ENCODE data around the gene KANSL1.

KANSL1 gene

DNA sequence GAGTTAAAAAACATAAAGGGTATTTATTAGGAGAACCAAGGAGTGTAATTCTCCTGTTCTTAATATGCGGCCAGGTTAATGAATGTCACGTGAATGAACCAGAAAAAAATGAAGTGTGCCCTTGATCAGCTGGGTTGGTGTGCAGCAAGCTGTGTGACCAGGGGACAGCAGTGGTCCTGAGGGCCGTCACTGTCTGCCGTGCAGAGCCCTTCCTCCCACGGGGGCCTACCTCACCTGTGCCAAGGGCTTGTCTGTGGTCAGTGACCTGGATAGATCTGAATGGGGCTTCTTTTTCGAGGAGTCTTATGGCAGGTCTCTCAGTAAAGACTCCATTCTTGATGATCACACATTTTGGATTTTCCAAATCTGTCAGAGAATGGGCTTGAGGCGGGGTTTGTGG lies 211.9 kb downstream of the KANSL1 start:
- no peaks in the 10 kb centered on the region for H3K9me2 ChIP-seq (replicated peaks; ENCODE audit: control insufficient read depth, low read length)
- H3K4me3 ChIP-seq (ENCODE audit: low read length), result no peak overlapping the region
- no peaks in the 10 kb centered on the region for H3K9me3 ChIP-seq (ENCODE audit: control insufficient read depth, insufficient read depth, low read length)
- H3K27ac ChIP-seq (ENCODE audit: low read depth, low read length), result no peak overlapping the region
- no peak overlapping the region for H3K4me2 ChIP-seq (ENCODE audit: low read length)
- H3K36me3 ChIP-seq (ENCODE audit: control insufficient read depth, low read length), result no peaks in the 10 kb centered on the region
- H3K27me3 ChIP-seq (ENCODE audit: control insufficient read depth, low read length), result no peaks in the 10 kb centered on the region; the same call in 1 of the 2 replicates
- no peak for TF ChIP-seq EZH2phosphoT487 (IDR thresholded peaks at IDR 0.05; ENCODE audit: borderline replicate concordance, low read length)
- TF ChIP-seq, protein P1, sequence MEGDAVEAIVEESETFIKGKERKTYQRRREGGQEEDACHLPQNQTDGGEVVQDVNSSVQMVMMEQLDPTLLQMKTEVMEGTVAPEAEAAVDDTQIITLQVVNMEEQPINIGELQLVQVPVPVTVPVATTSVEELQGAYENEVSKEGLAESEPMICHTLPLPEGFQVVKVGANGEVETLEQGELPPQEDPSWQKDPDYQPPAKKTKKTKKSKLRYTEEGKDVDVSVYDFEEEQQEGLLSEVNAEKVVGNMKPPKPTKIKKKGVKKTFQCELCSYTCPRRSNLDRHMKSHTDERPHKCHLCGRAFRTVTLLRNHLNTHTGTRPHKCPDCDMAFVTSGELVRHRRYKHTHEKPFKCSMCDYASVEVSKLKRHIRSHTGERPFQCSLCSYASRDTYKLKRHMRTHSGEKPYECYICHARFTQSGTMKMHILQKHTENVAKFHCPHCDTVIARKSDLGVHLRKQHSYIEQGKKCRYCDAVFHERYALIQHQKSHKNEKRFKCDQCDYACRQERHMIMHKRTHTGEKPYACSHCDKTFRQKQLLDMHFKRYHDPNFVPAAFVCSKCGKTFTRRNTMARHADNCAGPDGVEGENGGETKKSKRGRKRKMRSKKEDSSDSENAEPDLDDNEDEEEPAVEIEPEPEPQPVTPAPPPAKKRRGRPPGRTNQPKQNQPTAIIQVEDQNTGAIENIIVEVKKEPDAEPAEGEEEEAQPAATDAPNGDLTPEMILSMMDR (IDR thresholded peaks at IDR 0.05; ENCODE audit: low read depth, low read length, poor library complexity, severe bottlenecking), result no peak
- H3F3A ChIP-seq (ENCODE audit: control insufficient read depth, insufficient read depth), result no peaks in the 10 kb centered on the region
- no peaks in the 10 kb centered on the region for H3K79me2 ChIP-seq (ENCODE audit: control insufficient read depth, low read length)
- no peaks in the 10 kb centered on the region for H4K20me1 ChIP-seq (ENCODE audit: control insufficient read depth, insufficient read depth, low read depth, low read length)
- no peaks in the 10 kb centered on the region for H3K4me1 ChIP-seq (ENCODE audit: control insufficient read depth, low read length)

DNA sequence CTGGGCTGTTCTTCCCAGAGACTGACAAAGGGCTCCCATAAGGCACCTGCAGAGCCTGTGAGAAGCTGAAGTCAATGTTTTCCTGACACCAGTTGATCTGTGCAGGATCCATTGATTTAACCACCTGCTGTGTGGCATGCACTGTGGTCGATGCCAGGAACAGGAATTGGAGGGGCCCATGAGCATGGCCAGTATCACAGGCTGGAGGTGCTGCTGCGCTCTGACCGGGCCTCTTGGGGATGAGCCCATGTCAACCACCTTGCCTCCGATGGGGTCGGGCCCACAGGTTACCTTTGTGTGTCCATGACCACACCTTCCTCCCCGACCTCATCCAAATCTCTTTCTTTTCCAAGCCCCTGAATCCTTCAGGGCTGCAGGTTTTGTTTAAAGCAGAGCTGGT lies 212.4 kb downstream of the KANSL1 start:
- no peaks in the 10 kb centered on the region; the same call in 1 of the 2 replicates for H3K4me1 ChIP-seq (ENCODE audit: control insufficient read depth, low read length)
- H3K4me2 ChIP-seq (ENCODE audit: low read length), result no peak overlapping the region
- H3K27ac ChIP-seq (ENCODE audit: low read depth, low read length), result no peak overlapping the region
- no peaks in the 10 kb centered on the region for H3F3A ChIP-seq (ENCODE audit: control insufficient read depth, insufficient read depth)
- no peak overlapping the region for H3K4me3 ChIP-seq (ENCODE audit: low read length)
- no peaks in the 10 kb centered on the region for H3K9me3 ChIP-seq (ENCODE audit: control insufficient read depth, insufficient read depth, low read length)
- no peaks in the 10 kb centered on the region; the same call in 1 of the 2 replicates for H3K27me3 ChIP-seq (ENCODE audit: control insufficient read depth, low read length)
- H3K79me2 ChIP-seq (ENCODE audit: control insufficient read depth, low read length), result no peaks in the 10 kb centered on the region
- no peaks in the 10 kb centered on the region for H3K36me3 ChIP-seq (ENCODE audit: control insufficient read depth, low read length)
- no peak for TF ChIP-seq EZH2phosphoT487 (IDR thresholded peaks at IDR 0.05; ENCODE audit: borderline replicate concordance, low read length)
- TF ChIP-seq, protein P1 (IDR thresholded peaks at IDR 0.05; ENCODE audit: low read depth, low read length, poor library complexity, severe bottlenecking), result no peak
- no peaks in the 10 kb centered on the region for H3K9me2 ChIP-seq (replicated peaks; ENCODE audit: control insufficient read depth, low read length)
- H4K20me1 ChIP-seq (ENCODE audit: control insufficient read depth, insufficient read depth, low read depth, low read length), result no peaks in the 10 kb centered on the region

All from DOHH2 (cell line).